ENCODE data around the gene POGLUT3.
A peak's percentile ranks its signal among the peaks of the same experiment; 100 is the strongest.

Gene POGLUT3

GRCh38 chr11:108486828-108487227 lies 11.4 kb downstream of the POGLUT3 start:
- no peak for DNase-seq
- Mint-ChIP-seq H3K4me1 (peaks cover 8% of the 10 kb centered on the region), H3K27ac (no peak overlapping the region), H3K27me3 (no peaks in the 10 kb centered on the region), H3K36me3 (peaks cover 51% of the 10 kb centered on the region), H3K9me3 (no peaks in the 10 kb centered on the region), H3K4me3 (no peak overlapping the region)
- CTCF ChIA-PET: no interaction called here

- H3K36me3 Mint-ChIP-seq: peaks cover 54% of the 10 kb centered on the region
- no peak overlapping the region for H3K27ac Mint-ChIP-seq
- CTCF ChIA-PET: no interaction called here
- no peaks in the 10 kb centered on the region for H3K9me3 Mint-ChIP-seq
- no peak for DNase-seq
- no peaks in the 10 kb centered on the region for H3K27me3 Mint-ChIP-seq
- H3K4me1 Mint-ChIP-seq: peaks cover 7% of the 10 kb centered on the region
- H3K4me3 Mint-ChIP-seq: no peak overlapping the region
Measured at GRCh38 chr11:108486331-108486730, 11.9 kb downstream of the POGLUT3 start.

DNA sequence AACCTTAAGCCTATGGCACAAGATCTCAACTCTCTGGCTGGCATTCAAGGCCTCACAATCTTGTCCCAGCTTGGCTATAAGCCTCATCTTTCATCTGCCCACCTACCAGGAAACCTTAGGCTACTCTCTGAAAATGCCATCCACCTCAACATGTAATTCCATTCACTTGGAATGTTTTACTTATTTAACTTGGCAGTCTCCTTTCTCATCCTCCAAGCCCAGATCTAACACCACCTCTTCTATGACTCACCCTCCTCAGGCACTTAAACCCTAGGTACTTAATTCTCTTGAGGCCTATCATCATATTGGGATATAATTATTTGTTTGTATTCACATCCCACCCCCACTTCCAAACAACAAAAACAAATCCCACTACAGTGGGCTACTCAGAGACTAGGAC lies 15.0 kb downstream of the POGLUT3 start:
- CTCF ChIA-PET: no interaction called here
- Mint-ChIP-seq H3K36me3 (peaks cover 47% of the 10 kb centered on the region), H3K27me3 (no peaks in the 10 kb centered on the region), H3K4me3 (no peak overlapping the region), H3K9me3 (no peaks in the 10 kb centered on the region), H3K4me1 (peaks cover 7% of the 10 kb centered on the region), H3K27ac (no peak overlapping the region)
- no peak for DNase-seq

- peaks cover 38% of the 10 kb centered on the region for H3K36me3 Mint-ChIP-seq
- no peak overlapping the region for H3K27ac Mint-ChIP-seq
- CTCF ChIA-PET: no interaction called here
- no peak overlapping the region for H3K4me3 Mint-ChIP-seq
- no peaks in the 10 kb centered on the region for H3K9me3 Mint-ChIP-seq
- no peak for DNase-seq
- H3K4me1 Mint-ChIP-seq: no peaks in the 10 kb centered on the region
- H3K27me3 Mint-ChIP-seq: no peaks in the 10 kb centered on the region
Measured at GRCh38 chr11:108474664-108475463, 23.3 kb downstream of the POGLUT3 start.

GRCh38 chr11:108472681-108473080 lies 25.5 kb downstream of the POGLUT3 start:
- CTCF ChIA-PET: no interaction called here
- peaks cover 34% of the 10 kb centered on the region for H3K36me3 Mint-ChIP-seq
- H3K27ac Mint-ChIP-seq: no peak overlapping the region
- peaks cover 6% of the 10 kb centered on the region for H3K4me1 Mint-ChIP-seq
- no peak for DNase-seq
- no peaks in the 10 kb centered on the region for H3K9me3 Mint-ChIP-seq
- H3K4me3 Mint-ChIP-seq: no peak overlapping the region
- H3K27me3 Mint-ChIP-seq: no peaks in the 10 kb centered on the region

DNA sequence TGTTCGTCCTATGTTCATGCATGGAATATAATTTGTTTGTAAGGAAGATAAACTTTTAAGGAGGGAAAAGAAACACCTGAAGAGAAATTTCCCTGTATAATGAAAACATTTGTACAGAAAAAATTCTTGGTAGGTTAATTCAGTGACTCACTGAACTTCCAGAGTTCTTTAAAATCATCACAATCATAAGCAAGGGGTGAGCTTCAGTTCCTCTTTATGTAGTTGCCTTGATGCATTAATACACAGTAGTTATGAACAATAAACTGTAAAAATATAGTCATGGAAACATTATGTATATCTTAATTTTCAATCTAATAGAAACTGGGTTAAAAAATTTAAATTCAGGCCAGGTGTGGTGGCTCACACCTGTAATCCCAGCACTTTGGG lies 29.7 kb downstream of the POGLUT3 start:
- Mint-ChIP-seq H3K4me1 (peaks cover 22% of the 10 kb centered on the region), H3K27ac (peak overlapping the region; percentile 99), H3K36me3 (peaks cover 8% of the 10 kb centered on the region), H3K4me3 (no peak overlapping the region), H3K27me3 (peaks cover 3% of the 10 kb centered on the region), H3K9me3 (no peaks in the 10 kb centered on the region)
- DNase-seq: no peak
- CTCF ChIA-PET: no interaction called here

- Mint-ChIP-seq H3K9me3 (no peaks in the 10 kb centered on the region), H3K27me3 (peaks cover 3% of the 10 kb centered on the region)
- CTCF ChIA-PET: no interaction called here
Measured at GRCh38 chr11:108467091-108467823, 30.9 kb downstream of the POGLUT3 start, which contains the start of gene C11orf65. TSS of gene C11orf65 (minus strand) at chr11:108467529. CDS start at chr11:108461559, 5,970 bp downstream.

GRCh38 chr11:108466405-108466804 lies 31.8 kb downstream of the POGLUT3 start:
- no peak for DNase-seq
- Mint-ChIP-seq H3K36me3 (peaks cover 6% of the 10 kb centered on the region), H3K4me3 (peak overlapping the region; percentile 97), H3K27me3 (peaks cover 3% of the 10 kb centered on the region), H3K4me1 (peaks cover 22% of the 10 kb centered on the region), H3K27ac (peak overlapping the region; percentile 99), H3K9me3 (no peaks in the 10 kb centered on the region)
- CTCF ChIA-PET: no interaction called here

More at GRCh38 chr11:108467091-108467823, 30.9 kb downstream of the POGLUT3 start, which contains the start of gene C11orf65:
- peak within 1 kb of the TSS; percentile 97 for H3K4me3 Mint-ChIP-seq
- H3K36me3 Mint-ChIP-seq: peaks cover 6% of the 10 kb centered on the region
- peaks cover 22% of the 10 kb centered on the region for H3K4me1 Mint-ChIP-seq
- H3K27ac Mint-ChIP-seq: peak within 1 kb of the TSS; percentile 99
- peak; percentile 97 for DNase-seq

DNA sequence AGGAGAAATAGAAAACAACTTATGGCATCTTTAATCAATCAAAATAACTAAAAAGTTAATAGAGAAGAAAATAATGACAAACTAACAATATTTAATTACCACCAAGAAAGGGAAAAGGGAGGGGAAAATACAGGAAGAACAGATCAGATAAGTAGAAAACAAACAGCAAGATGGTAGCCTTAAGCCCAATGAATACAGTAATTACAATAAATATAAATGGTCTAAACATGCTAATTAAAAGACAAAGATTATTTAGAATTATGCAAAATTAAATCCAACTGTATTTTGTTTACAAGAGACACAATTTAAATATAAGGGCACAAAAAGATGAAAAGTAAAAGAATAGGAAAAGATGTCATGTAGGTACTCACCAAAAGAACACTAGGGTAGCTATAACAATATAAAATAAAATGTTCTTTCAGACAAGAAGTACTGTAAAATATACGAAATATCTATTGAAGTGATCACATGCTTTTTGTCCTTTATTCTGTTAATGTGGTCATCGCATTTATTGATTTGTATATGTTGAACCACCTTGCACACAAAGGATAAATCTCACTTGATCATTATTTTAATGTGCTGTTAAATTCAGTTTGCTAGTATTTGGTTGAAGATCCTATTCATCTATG lies 44.9 kb downstream of the POGLUT3 start:
- no peak overlapping the region for H3K27ac Mint-ChIP-seq
- peaks cover 2% of the 10 kb centered on the region for H3K36me3 Mint-ChIP-seq
- H3K4me3 Mint-ChIP-seq: no peak overlapping the region
- peaks cover 23% of the 10 kb centered on the region for H3K9me3 Mint-ChIP-seq
- no peaks in the 10 kb centered on the region for H3K4me1 Mint-ChIP-seq
- H3K27me3 Mint-ChIP-seq: no peaks in the 10 kb centered on the region
- no peak for DNase-seq
- CTCF ChIA-PET: no interaction called here

All from activated naive CD4-positive, alpha-beta T cell treated with anti-CD3 and anti-CD28 coated beads, Interleukin-2, amount 10 ng/mL, durations not matched to agents 7 days and 5 days (primary cell).